Smooth muscle cell (in vitro differentiated cells): Measurements from ENCODE around the gene TRIM36. TPM values are rescaled to one million over a fixed set of nuclear protein-coding genes. Genes with fewer than 3 reads are reported as not detected.

Experiments used
- DNase-seq: peaks from one replicate; lab custom pipeline; 2025; ENCODE audit not compliant: unreplicated experiment; lab: John Stamatoyannopoulos, UW
- H2AFZ ChIP-seq: fragments of 200-600 bp; sonication (generic); 2 replicates; pipeline ENCODE4 v1.6.0; 2016; ENCODE audit warnings: antibody characterized with exemption, low read depth, mild to moderate bottlenecking
- H3F3A ChIP-seq: fragments of 200-600 bp; sonication (generic); 2 replicates; pipeline ENCODE4 v1.6.0; 2017; ENCODE audit warnings: antibody characterized with exemption, low read depth
- H3K27ac ChIP-seq: fragments of 200-600 bp; sonication (generic); 2 replicates; pipeline ENCODE4 v1.5.1; 2016; ENCODE audit warnings: low read depth, mild to moderate bottlenecking
- H3K27me3 ChIP-seq: fragments of 200-600 bp; sonication (generic); 2 replicates; pipeline ENCODE4 v1.6.1; 2016; ENCODE audit warnings: low read depth, mild to moderate bottlenecking
- H3K36me3 ChIP-seq: fragments of 200-600 bp; sonication (generic); 2 replicates; pipeline ENCODE4 v1.5.1; 2016; ENCODE audit warnings: low read depth
- H3K4me1 ChIP-seq: fragments of 200-600 bp; sonication (generic); 2 replicates; pipeline ENCODE4 v1.5.1; 2016; ENCODE audit warnings: low read depth
- H3K4me2 ChIP-seq: fragments of 200-600 bp; sonication (generic); 2 replicates; pipeline ENCODE4 v1.6.0; 2016; ENCODE audit warnings: mild to moderate bottlenecking
- H3K4me3 ChIP-seq: fragments of 200-600 bp; sonication (generic); 2 replicates; pipeline ENCODE4 v1.5.1; 2016; ENCODE audit warnings: mild to moderate bottlenecking
- H3K79me2 ChIP-seq: fragments of 200-600 bp; sonication (generic); 2 replicates; pipeline ENCODE4 v1.6.0; 2016; ENCODE audit warnings: low read depth, mild to moderate bottlenecking
- H3K9ac ChIP-seq: fragments of 200-600 bp; sonication (generic); 2 replicates; pipeline ENCODE4 v1.6.0; 2016; ENCODE audit warnings: low read depth
- H3K9me3 ChIP-seq: fragments of 200-600 bp; sonication (generic); replicated peaks from 2 replicates; pipeline ENCODE4 v1.5.1; 2016; ENCODE audit warnings: low read depth
- H4K20me1 ChIP-seq: fragments of 200-600 bp; sonication (generic); 2 replicates; pipeline ENCODE4 v1.6.0; 2016; ENCODE audit warnings: low read depth
- WGBS: methylation state at CpG from one replicate; pipeline ENCODE4 v1.1.7; 2016; ENCODE audit warnings: low lambda C conversion rate; 5-methylcytosine and 5-hydroxymethylcytosine counted together
- polyA plus RNA-seq: library from polyadenylated mRNA; unstranded; fragments of >200 nt; fragmentation: Nextera tagmentation; extraction: Ambion mirVana; gene quantifications from 2 replicates; pipeline ENCODE4 v1.2.1, GENCODE V29; 2016
- total RNA-seq: library from RNA; depleted of rRNA; stranded (reverse); fragments of >200 nt; gene quantifications from 2 replicates; pipeline ENCODE4 v1.2.3, GENCODE V29; 2014
- TF ChIP-seq, protein P1 (sequence below): fragments of 200-600 bp; sonication (generic); IDR thresholded peaks from 2 replicates; pipeline ENCODE4 v1.5.1; 2017; ENCODE audit warnings: borderline replicate concordance, mild to moderate bottlenecking, antibody characterized with exemption; ENCODE audit not compliant: insufficient read depth, poor library complexity, severe bottlenecking

Gene TRIM36
- total and polyA plus RNA-seq, 2 experiments from 2014 or later, result 0.86 to 2.1 TPM

DNA sequence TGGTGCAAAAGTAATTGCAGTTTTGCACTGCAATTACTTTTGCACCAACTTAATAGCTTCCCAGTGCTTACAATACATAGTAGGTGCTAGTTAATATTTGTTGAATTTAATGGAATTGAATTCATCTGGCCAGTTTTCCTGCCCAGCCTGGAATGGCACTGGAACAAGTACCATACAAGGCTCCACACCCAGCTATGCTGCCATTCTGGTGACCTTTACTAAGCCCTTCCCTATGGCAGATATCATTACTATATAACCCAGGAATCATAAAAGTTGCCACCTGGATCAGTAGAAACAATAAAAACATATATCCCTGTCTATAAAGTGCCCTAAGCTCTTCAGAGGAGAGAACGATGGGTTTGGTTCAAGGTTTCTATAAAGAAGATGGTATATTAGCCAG is 22.4 kb upstream of the TRIM36 start:
- Histone ChIP-seq H3K27me3 (peaks cover 8% of the 10 kb centered on the region), H2AFZ (no peak overlapping the region), H3K27ac (no peak overlapping the region), H4K20me1 (no peaks in the 10 kb centered on the region), H3K36me3 (no peaks in the 10 kb centered on the region), H3F3A (no peaks in the 10 kb centered on the region), H3K4me1 (no peaks in the 10 kb centered on the region), H3K9ac (no peak overlapping the region), H3K4me2 (no peak overlapping the region), H3K9me3 (no peaks in the 10 kb centered on the region), H3K79me2 (no peaks in the 10 kb centered on the region), H3K4me3 (no peak overlapping the region)
- DNase-seq, result no peak
- 94% methylated on average over 1 of the region's 1 CpG for WGBS
- TF ChIP-seq, protein P1, sequence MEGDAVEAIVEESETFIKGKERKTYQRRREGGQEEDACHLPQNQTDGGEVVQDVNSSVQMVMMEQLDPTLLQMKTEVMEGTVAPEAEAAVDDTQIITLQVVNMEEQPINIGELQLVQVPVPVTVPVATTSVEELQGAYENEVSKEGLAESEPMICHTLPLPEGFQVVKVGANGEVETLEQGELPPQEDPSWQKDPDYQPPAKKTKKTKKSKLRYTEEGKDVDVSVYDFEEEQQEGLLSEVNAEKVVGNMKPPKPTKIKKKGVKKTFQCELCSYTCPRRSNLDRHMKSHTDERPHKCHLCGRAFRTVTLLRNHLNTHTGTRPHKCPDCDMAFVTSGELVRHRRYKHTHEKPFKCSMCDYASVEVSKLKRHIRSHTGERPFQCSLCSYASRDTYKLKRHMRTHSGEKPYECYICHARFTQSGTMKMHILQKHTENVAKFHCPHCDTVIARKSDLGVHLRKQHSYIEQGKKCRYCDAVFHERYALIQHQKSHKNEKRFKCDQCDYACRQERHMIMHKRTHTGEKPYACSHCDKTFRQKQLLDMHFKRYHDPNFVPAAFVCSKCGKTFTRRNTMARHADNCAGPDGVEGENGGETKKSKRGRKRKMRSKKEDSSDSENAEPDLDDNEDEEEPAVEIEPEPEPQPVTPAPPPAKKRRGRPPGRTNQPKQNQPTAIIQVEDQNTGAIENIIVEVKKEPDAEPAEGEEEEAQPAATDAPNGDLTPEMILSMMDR, result no peak

DNA sequence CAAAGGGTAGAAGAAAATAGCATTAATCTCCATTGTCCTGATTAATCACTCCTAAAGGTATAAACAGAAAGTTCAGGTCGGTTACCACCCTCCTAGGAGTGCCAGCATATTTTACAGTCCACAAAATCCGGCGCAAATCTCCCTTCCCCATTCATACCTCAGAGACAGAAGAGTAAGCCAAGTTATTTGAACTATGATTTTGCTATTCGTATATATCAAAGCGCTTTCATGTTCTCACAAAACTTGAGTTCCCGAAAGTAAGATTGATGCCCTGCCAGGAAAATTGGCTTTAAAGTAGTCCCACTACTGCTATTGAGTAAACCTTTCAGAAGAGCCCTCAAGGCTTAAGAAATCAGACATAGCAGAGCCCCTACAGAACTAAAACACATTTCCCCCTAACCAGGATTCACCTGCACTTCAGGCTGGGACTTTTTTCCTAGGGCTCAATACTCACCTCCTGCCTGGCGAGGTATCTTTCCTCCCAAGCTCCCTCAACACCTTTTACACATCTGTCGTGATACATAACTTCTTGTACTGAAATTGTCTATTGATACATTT is 21.8 kb upstream of the TRIM36 start:
- H4K20me1 ChIP-seq, result no peaks in the 10 kb centered on the region
- no peak overlapping the region for H2AFZ ChIP-seq
- 89% methylated on average over 8 of the region's 8 CpGs for WGBS

GRCh38 chr5:115190388-115190787 is 20.7 kb upstream of the TRIM36 start:
- TF ChIP-seq, protein P1, result no peak
- 77% methylated on average over 4 of the region's 4 CpGs for WGBS
- H3K27ac ChIP-seq, result no peak overlapping the region

More for the DNA sequence above, 21.8 kb upstream of the TRIM36 start:
- H3K27me3 ChIP-seq, result peaks cover 8% of the 10 kb centered on the region
- H3K9me3 ChIP-seq, result no peaks in the 10 kb centered on the region
- H3K27ac ChIP-seq, result no peak overlapping the region
- no peak overlapping the region for H3K4me3 ChIP-seq
- no peaks in the 10 kb centered on the region for H3K36me3 ChIP-seq
- H3K9ac ChIP-seq, result no peak overlapping the region
- no peaks in the 10 kb centered on the region for H3F3A ChIP-seq
- no peak for DNase-seq
- no peak overlapping the region for H3K4me2 ChIP-seq
- no peaks in the 10 kb centered on the region for H3K4me1 ChIP-seq
- TF ChIP-seq, protein P1, result no peak
- no peaks in the 10 kb centered on the region for H3K79me2 ChIP-seq

DNA sequence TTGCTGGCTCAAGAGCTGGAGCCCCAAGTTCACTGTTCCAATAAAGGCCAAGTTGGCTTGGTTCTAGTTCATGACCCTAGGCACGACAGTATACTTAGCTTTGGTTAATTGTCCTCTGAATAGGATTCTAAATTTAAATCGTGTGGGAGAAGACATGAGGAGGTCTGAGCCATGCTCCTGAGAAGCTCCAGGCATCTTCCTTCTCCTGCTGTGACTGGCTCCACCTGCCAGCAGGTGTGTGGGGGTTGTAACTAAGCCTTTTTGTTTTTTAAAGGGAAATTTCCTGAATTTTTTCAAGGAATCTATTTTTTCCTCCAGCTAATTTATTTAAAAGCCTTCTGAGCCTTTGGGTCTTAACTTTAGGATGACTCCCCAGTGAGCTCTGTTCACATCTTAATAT is 20.2 kb upstream of the TRIM36 start:
- H3K4me1 ChIP-seq, result no peaks in the 10 kb centered on the region
- H3F3A ChIP-seq, result no peaks in the 10 kb centered on the region
- H3K4me3 ChIP-seq, result no peak overlapping the region
- TF ChIP-seq, protein P1, result no peak
- no peak overlapping the region for H3K9ac ChIP-seq
- no peak overlapping the region for H3K27ac ChIP-seq
- H3K79me2 ChIP-seq, result no peaks in the 10 kb centered on the region
- H3K36me3 ChIP-seq, result no peaks in the 10 kb centered on the region
- H2AFZ ChIP-seq, result no peak overlapping the region
- no peak for DNase-seq
- WGBS, result 51% methylated on average over 2 of the region's 2 CpGs
- peaks cover 8% of the 10 kb centered on the region for H3K27me3 ChIP-seq
- H4K20me1 ChIP-seq, result no peaks in the 10 kb centered on the region
- no peaks in the 10 kb centered on the region for H3K9me3 ChIP-seq
- no peak overlapping the region for H3K4me2 ChIP-seq

More at GRCh38 chr5:115190388-115190787, 20.7 kb upstream of the TRIM36 start:
- Histone ChIP-seq H3K9ac (no peak overlapping the region), H3F3A (no peaks in the 10 kb centered on the region), H3K4me2 (no peak overlapping the region), H3K4me1 (no peaks in the 10 kb centered on the region), H3K9me3 (no peaks in the 10 kb centered on the region), H4K20me1 (no peaks in the 10 kb centered on the region), H2AFZ (no peak overlapping the region), H3K79me2 (no peaks in the 10 kb centered on the region), H3K4me3 (no peak overlapping the region), H3K27me3 (peaks cover 8% of the 10 kb centered on the region), H3K36me3 (no peaks in the 10 kb centered on the region)
- no peak for DNase-seq
